Neural cell (in vitro differentiated cells): ENCODE data around the gene MYBPC2. TPM values are rescaled to one million over a fixed set of nuclear protein-coding genes. Genes with fewer than 3 reads are reported as not detected.

Experiments
- H2AFZ ChIP-seq: fragments of 200-600, 300-800 bp; sonication (generic), shearing (Covaris generic); 2 replicates; pipeline ENCODE4 v1.6.0; 2014; ENCODE audit warnings: low read depth, mild to moderate bottlenecking, antibody characterized with exemption, low read length, moderate library complexity
- H3F3A ChIP-seq: fragments of 200-600 bp; shearing (Covaris generic); 2 replicates; pipeline ENCODE4 v1.6.1; 2016; ENCODE audit warnings: mild to moderate bottlenecking, moderate library complexity, mixed read lengths, antibody characterized with exemption, low read length; ENCODE audit not compliant: insufficient read depth, poor library complexity, severe bottlenecking
- H3K27ac ChIP-seq: fragments of 200-600, 300-800 bp; sonication (generic), shearing (Covaris generic); 2 replicates; pipeline ENCODE4 v1.5.1; 2014; ENCODE audit warnings: mild to moderate bottlenecking, low read length, moderate library complexity
- H3K27me3 ChIP-seq: fragments of 300-800, 200-600 bp; sonication (generic), shearing (Covaris generic); 2 replicates; pipeline ENCODE4 v1.6.0; 2014; ENCODE audit warnings: mild to moderate bottlenecking, low read depth, low read length, moderate library complexity; ENCODE audit not compliant: insufficient read depth
- H3K36me3 ChIP-seq: fragments of 300-800, 200-600 bp; sonication (generic), shearing (Covaris generic); 2 replicates; pipeline ENCODE4 v1.5.1; 2014; ENCODE audit warnings: mild to moderate bottlenecking, antibody characterized with exemption, low read length, moderate library complexity; ENCODE audit not compliant: insufficient read depth
- H3K4me2 ChIP-seq: fragments of 300-800, 200-600 bp; sonication (generic), shearing (Covaris generic); 2 replicates; pipeline ENCODE4 v1.6.0; 2014; ENCODE audit warnings: mild to moderate bottlenecking, low read length
- H3K4me3 ChIP-seq: fragments of 300-800, 200-600 bp; sonication (generic), shearing (Covaris generic); 2 replicates; pipeline ENCODE4 v1.5.1; 2014; ENCODE audit warnings: mild to moderate bottlenecking, low read length, moderate library complexity
- H3K79me2 ChIP-seq: fragments of 200-600 bp; shearing (Covaris generic); replicated peaks from 2 replicates; pipeline ENCODE4 v1.6.0; 2014; ENCODE audit warnings: mild to moderate bottlenecking, low read length, moderate library complexity; ENCODE audit not compliant: insufficient read depth
- H3K9ac ChIP-seq: fragments of 300-800, 200-600 bp; sonication (generic), shearing (Covaris generic); 2 replicates; pipeline ENCODE4 v1.6.1; 2016; ENCODE audit warnings: mild to moderate bottlenecking, low read length, mixed read lengths
- H3K9me2 ChIP-seq: fragments of 200-600 bp; shearing (Covaris generic); 2 replicates; pipeline ENCODE4 v1.6.1; 2016; ENCODE audit warnings: mild to moderate bottlenecking, low read length, mixed read lengths; ENCODE audit not compliant: insufficient read depth
- H3K9me3 ChIP-seq: fragments of 200-600, 300-800 bp; sonication (generic), shearing (Covaris generic); 2 replicates; pipeline ENCODE4 v1.6.1; 2016; ENCODE audit warnings: mild to moderate bottlenecking, mixed run types, low read length, moderate library complexity, mixed read lengths
- H4K20me1 ChIP-seq: fragments of 200-600 bp; shearing (Covaris generic); 2 replicates; pipeline ENCODE4 v1.6.1; 2016; ENCODE audit warnings: mild to moderate bottlenecking, mixed run types; ENCODE audit not compliant: insufficient read depth
- CTCF ChIP-seq: fragments of 450-650 bp; IDR thresholded peaks from 2 replicates; pipeline ENCODE4 v1.5.1; 2014; ENCODE audit warnings: antibody characterized with exemption, mild to moderate bottlenecking, moderate library complexity; ENCODE audit not compliant: poor library complexity, severe bottlenecking
- EP300 ChIP-seq: fragments of 450-650 bp; conservative IDR thresholded peaks from 2 replicates; pipeline ENCODE4 v1.6.1; 2014; ENCODE audit warnings: antibody characterized with exemption, mild to moderate bottlenecking, moderate library complexity; ENCODE audit not compliant: poor library complexity, severe bottlenecking
- EZH2 ChIP-seq: fragments of 200-600, 300-800 bp; shearing (Covaris generic), sonication (generic); IDR thresholded peaks from 2 replicates; pipeline ENCODE4 v1.6.1; 2014; ENCODE audit warnings: antibody characterized with exemption, low read length, borderline replicate concordance, mild to moderate bottlenecking; ENCODE audit not compliant: insufficient read depth, poor library complexity, severe bottlenecking
- MXI1 ChIP-seq: fragments of 450-650 bp; conservative IDR thresholded peaks from 2 replicates; pipeline ENCODE4 v1.6.1; 2014; ENCODE audit warnings: antibody characterized with exemption, mild to moderate bottlenecking; ENCODE audit not compliant: poor library complexity, severe bottlenecking
- POLR2AphosphoS5 ChIP-seq: IDR thresholded peaks from 2 replicates; pipeline ENCODE4 v1.6.1; 2012
- RAD21 ChIP-seq: fragments of 450-650 bp; conservative IDR thresholded peaks from 2 replicates; pipeline ENCODE4 v1.6.1; 2014; ENCODE audit warnings: antibody characterized with exemption, mild to moderate bottlenecking, moderate library complexity
- REST ChIP-seq: IDR thresholded peaks from 2 replicates; pipeline ENCODE4 v1.6.1; 2012; ENCODE audit warnings: borderline replicate concordance
- SMC3 ChIP-seq: fragments of 450-650 bp; conservative IDR thresholded peaks from 2 replicates; pipeline ENCODE4 v1.6.1; 2014; ENCODE audit warnings: antibody characterized with exemption, mild to moderate bottlenecking, moderate library complexity; ENCODE audit not compliant: poor library complexity
- TAF1 ChIP-seq: IDR thresholded peaks from 2 replicates; pipeline ENCODE4 v1.6.1; 2012; ENCODE audit warnings: low read depth
- polyA plus RNA-seq: library from polyadenylated mRNA; depleted of rRNA; stranded (reverse); fragments of >200 nt; gene quantifications from 2 replicates; pipeline ENCODE4 v1.2.3, GENCODE V29; 2014

The MYBPC2 gene
- polyA plus RNA-seq, 1 donor from 2014 or later = not detected

- Histone ChIP-seq H3F3A (no peaks in the 10 kb centered on the region), H3K4me2 (no peak overlapping the region), H3K9me2 (no peaks in the 10 kb centered on the region), H2AFZ (no peak overlapping the region), H3K4me3 (no peak overlapping the region), H3K36me3 (no peaks in the 10 kb centered on the region), H3K27me3 (no peaks in the 10 kb centered on the region), H3K9me3 (no peaks in the 10 kb centered on the region), H3K79me2 (no peaks in the 10 kb centered on the region), H3K9ac (no peak overlapping the region), H4K20me1 (no peaks in the 10 kb centered on the region), H3K27ac (no peak overlapping the region)
- TF ChIP-seq EP300 = no peak
- TF ChIP-seq EZH2 = no peak
- TF ChIP-seq MXI1 = no peak
- no peak for TF ChIP-seq SMC3
- no peak for TF ChIP-seq POLR2AphosphoS5
- TF ChIP-seq REST = no peak
- no peak for TF ChIP-seq RAD21
- TF ChIP-seq TAF1 = no peak
- no peak for TF ChIP-seq CTCF
Observed at GRCh38 chr19:50465986-50466705, 33.5 kb downstream of the MYBPC2 start.

- Histone ChIP-seq H3K4me3 (no peak overlapping the region), H3K79me2 (no peaks in the 10 kb centered on the region), H3K9ac (no peak overlapping the region), H3F3A (no peaks in the 10 kb centered on the region), H3K27me3 (no peaks in the 10 kb centered on the region), H3K36me3 (no peaks in the 10 kb centered on the region), H3K9me2 (no peaks in the 10 kb centered on the region), H3K27ac (no peak overlapping the region), H3K9me3 (no peaks in the 10 kb centered on the region), H3K4me2 (no peak overlapping the region), H4K20me1 (no peaks in the 10 kb centered on the region), H2AFZ (no peak overlapping the region)
- no peak for TF ChIP-seq RAD21
- TF ChIP-seq REST = no peak
- TF ChIP-seq TAF1 = no peak
Observed at GRCh38 chr19:50466706-50467039, 34.0 kb downstream of the MYBPC2 start.
